Osteocyte (in vitro differentiated cells): Measurements from ENCODE around the gene RHBDL1. TPM values are rescaled to one million over a fixed set of nuclear protein-coding genes. Genes with fewer than 3 reads are reported as not detected.

Experiments used
- DNase-seq: peaks from one replicate; pipeline ENCODE4 v3.0.0; 2021; ENCODE audit warnings: mixed read lengths; ENCODE audit not compliant: unreplicated experiment; ENCODE audit errors: extremely low spot score
- H3K27ac Mint-ChIP-seq: one replicate; pipeline ENCODE4 v1.8.0; 2021; ENCODE audit warnings: mild to moderate bottlenecking, mixed read lengths; ENCODE audit not compliant: unreplicated experiment
- H3K27me3 Mint-ChIP-seq: one replicate; pipeline ENCODE4 v1.8.0; 2021; ENCODE audit warnings: mixed read lengths; ENCODE audit not compliant: unreplicated experiment
- H3K36me3 Mint-ChIP-seq: one replicate; pipeline ENCODE4 v1.8.0; 2021; ENCODE audit warnings: mixed read lengths; ENCODE audit not compliant: unreplicated experiment
- H3K4me1 Mint-ChIP-seq: one replicate; pipeline ENCODE4 v1.8.0; 2021; ENCODE audit warnings: mixed read lengths; ENCODE audit not compliant: unreplicated experiment
- H3K4me3 Mint-ChIP-seq: one replicate; pipeline ENCODE4 v1.8.0; 2021; ENCODE audit warnings: mild to moderate bottlenecking, moderate library complexity, mixed read lengths; ENCODE audit not compliant: unreplicated experiment
- H3K9me3 Mint-ChIP-seq: one replicate; pipeline ENCODE4 v1.8.0; 2021; ENCODE audit warnings: mixed read lengths; ENCODE audit not compliant: unreplicated experiment
- total RNA-seq: library from RNA; stranded (reverse); gene quantifications from 2 replicates; pipeline ENCODE4 v1.2.1, GENCODE V29; 2021
- TF ChIP-seq, protein P1 (sequence below): fragments of 200-600 bp; sonication (generic); IDR thresholded peaks from 2 replicates; pipeline ENCODE4 v1.5.0; 2021; ENCODE audit warnings: antibody characterized with exemption, mild to moderate bottlenecking, moderate library complexity

The RHBDL1 gene
- total RNA-seq, 1 donor from 2014 or later: 5.4 TPM

GRCh38 chr16:705431-706188, 30.1 kb downstream of the RHBDL1 start, which contains the start of gene FBXL16:
Gene FBXL16 (minus strand): TSS chr16:705801. CDS start chr16:697405, 8,396 bp downstream.
- Mint-ChIP-seq H3K27ac (no peak within 1 kb of the TSS), H3K9me3 (no peaks in the 10 kb centered on the region), H3K27me3 (peaks cover 44% of the 10 kb centered on the region), H3K36me3 (no peaks in the 10 kb centered on the region), H3K4me1 (peaks cover 20% of the 10 kb centered on the region), H3K4me3 (peak within 1 kb of the TSS; percentile 47)
- TF ChIP-seq, protein P1, sequence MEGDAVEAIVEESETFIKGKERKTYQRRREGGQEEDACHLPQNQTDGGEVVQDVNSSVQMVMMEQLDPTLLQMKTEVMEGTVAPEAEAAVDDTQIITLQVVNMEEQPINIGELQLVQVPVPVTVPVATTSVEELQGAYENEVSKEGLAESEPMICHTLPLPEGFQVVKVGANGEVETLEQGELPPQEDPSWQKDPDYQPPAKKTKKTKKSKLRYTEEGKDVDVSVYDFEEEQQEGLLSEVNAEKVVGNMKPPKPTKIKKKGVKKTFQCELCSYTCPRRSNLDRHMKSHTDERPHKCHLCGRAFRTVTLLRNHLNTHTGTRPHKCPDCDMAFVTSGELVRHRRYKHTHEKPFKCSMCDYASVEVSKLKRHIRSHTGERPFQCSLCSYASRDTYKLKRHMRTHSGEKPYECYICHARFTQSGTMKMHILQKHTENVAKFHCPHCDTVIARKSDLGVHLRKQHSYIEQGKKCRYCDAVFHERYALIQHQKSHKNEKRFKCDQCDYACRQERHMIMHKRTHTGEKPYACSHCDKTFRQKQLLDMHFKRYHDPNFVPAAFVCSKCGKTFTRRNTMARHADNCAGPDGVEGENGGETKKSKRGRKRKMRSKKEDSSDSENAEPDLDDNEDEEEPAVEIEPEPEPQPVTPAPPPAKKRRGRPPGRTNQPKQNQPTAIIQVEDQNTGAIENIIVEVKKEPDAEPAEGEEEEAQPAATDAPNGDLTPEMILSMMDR: no peak
- no peak for DNase-seq

DNA sequence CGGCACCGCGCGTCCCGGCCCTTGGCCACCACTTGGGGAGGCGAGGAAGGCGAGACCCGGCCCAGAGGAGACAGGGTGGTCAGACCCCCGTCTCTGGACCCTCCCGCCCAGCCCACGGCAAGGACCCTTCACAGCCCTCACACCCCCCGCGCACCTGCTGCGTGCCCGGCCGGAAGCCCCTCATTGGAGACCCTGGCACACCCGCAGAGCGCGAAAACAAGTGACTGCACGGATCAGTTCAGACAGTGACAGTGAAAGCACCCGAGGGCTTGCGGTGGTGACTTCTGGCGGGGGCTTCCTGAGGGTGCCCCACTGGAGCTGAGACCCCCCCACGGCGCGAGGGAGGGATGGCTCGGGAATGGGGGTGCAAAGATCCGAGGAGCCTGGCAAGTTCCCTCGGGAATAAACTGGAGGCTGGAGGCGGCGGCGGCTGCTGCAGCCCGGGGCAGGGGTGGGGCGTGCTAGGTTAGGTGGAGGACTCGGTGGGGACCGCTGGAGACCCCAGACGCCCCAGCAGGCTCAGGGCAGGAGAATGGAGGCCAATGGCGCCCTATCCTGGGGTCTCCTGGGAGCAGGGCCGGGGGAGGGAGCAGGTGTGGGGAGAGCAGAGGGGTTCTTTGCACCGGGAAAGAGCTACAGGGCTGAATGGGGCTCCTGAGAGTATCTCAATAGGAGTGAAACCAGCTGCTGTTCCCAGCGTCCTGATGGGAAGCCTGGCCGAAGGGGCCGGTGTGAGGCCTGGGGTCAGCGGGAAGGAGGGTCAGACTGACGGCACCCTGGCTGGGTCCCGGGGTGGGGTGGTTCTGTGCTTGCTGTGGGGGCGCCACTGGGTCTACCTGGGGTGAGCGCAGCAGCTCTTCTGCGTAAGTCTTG, 31.0 kb downstream of the RHBDL1 start:
- TF ChIP-seq, protein P1: no peak
- DNase-seq: no peak
- Mint-ChIP-seq H3K27me3 (peaks cover 41% of the 10 kb centered on the region), H3K27ac (no peak overlapping the region), H3K36me3 (no peaks in the 10 kb centered on the region), H3K9me3 (no peaks in the 10 kb centered on the region), H3K4me3 (peak overlapping the region; percentile 47), H3K4me1 (peaks cover 24% of the 10 kb centered on the region)

- Mint-ChIP-seq H3K9me3 (no peaks in the 10 kb centered on the region), H3K4me3 (no peak overlapping the region), H3K27ac (no peak overlapping the region), H3K27me3 (peaks cover 35% of the 10 kb centered on the region), H3K36me3 (no peaks in the 10 kb centered on the region), H3K4me1 (peaks cover 27% of the 10 kb centered on the region)
- TF ChIP-seq, protein P1: no peak
- DNase-seq: no peak
Observed at GRCh38 chr16:707062-707538, 31.6 kb downstream of the RHBDL1 start.

GRCh38 chr16:708019-708418, 32.5 kb downstream of the RHBDL1 start:
- peaks cover 32% of the 10 kb centered on the region for H3K4me1 Mint-ChIP-seq
- DNase-seq: no peak
- no peak overlapping the region for H3K27ac Mint-ChIP-seq
- peaks cover 28% of the 10 kb centered on the region for H3K27me3 Mint-ChIP-seq
- no peaks in the 10 kb centered on the region for H3K36me3 Mint-ChIP-seq
- TF ChIP-seq, protein P1: no peak
- no peak overlapping the region for H3K4me3 Mint-ChIP-seq
- no peaks in the 10 kb centered on the region for H3K9me3 Mint-ChIP-seq

DNA sequence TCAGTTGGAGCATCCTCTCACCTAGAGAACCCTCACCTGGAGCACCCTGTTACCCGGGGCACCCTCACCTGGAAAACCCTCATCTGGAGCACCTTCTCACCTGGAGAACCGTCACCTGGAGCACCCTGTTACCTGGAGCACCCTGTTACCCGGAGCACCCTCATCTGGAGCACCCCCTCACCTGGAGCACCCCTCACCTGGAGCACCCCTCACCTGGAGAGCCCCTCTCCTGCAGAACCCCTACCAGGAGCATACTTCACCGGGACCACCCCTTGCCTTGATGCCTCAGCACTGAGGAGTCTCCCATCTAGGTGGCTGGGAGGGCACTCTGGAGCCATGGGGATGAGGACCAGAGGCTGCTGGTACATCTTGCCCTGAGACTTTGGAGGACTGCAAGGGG, 33.5 kb downstream of the RHBDL1 start:
- no peak overlapping the region for H3K4me3 Mint-ChIP-seq
- no peaks in the 10 kb centered on the region for H3K36me3 Mint-ChIP-seq
- TF ChIP-seq, protein P1: no peak
- no peak overlapping the region for H3K27ac Mint-ChIP-seq
- H3K4me1 Mint-ChIP-seq: peaks cover 36% of the 10 kb centered on the region
- DNase-seq: no peak
- peaks cover 24% of the 10 kb centered on the region for H3K27me3 Mint-ChIP-seq
- no peaks in the 10 kb centered on the region for H3K9me3 Mint-ChIP-seq
